ENCODE measurements around the gene PCNX3. TPM values are rescaled to one million over a fixed set of nuclear protein-coding genes. Genes with fewer than 3 reads are reported as not detected.

PCNX3 gene
- polyA plus RNA-seq, 1 donor (not counting 4 experiments of a cell fraction or from before 2014, with no cell fraction given), result 6.1 TPM

DNA sequence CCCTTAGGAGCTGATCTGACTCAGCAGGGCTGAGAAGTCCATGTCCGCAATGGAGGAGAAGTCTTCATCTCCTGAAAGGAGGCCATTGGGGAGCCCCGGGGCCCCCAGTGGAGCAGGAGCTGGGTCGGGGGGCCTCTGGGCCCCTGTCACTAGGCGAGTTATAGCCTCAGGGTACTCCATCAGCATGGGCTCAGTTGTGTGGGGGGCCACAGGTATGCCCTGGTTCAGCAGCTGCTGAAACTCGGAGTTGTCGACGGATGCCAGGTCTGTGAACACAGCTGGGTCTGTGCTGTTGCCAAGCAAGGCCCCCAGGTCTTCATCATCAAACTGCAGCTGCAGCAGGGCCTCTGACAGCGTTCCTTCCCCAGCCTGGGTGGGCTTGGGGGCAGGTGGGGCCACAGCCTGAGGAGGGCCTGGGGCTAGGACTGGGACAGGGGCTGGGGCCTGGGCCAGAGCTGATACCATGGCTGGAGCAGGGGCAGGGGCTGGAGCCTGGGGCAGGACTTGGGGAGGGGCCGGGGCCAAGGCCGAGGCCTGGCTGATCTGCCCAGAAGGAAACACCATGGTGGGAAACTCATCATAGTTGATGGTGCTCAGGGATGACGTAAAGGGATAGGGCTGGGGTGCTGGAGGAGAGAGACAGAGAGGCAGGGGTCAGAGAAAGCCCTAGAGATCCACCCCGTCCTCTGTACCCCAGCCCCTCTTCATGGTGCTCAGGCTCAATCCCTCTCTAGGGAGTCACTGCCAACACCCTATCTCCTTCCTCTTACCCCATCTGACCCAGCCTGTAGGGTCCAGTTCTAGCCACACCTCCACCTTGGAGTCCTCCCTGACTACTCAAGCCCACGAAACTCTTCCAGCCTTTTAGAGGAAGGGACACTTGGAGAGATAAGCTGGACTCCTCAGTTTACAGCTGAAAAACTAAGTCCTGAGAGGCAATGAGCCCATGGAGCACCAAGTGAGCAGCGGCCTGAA is 39.1 kb downstream of the PCNX3 start:
- Histone ChIP-seq H3K36me3 (ENCODE audit: control insufficient read depth in 2 of 2, extremely low read depth in 1 of 2, insufficient read depth in 2 of 2, low read length in 2 of 2) (peaks cover 42 to 52% of the 10 kb centered on the region in 2 experiments), H2AFZ (ENCODE audit: control insufficient read depth, low read length) (no peak overlapping the region), H3K27ac (ENCODE audit: control insufficient read depth, insufficient read depth, low read length) (no peak overlapping the region), H3K27me3 (ENCODE audit: control insufficient read depth, extremely low read depth, insufficient read depth, low read length) (no peaks in the 10 kb centered on the region), H3K9me1 (ENCODE audit: control insufficient read depth, extremely low read depth, insufficient read depth, low read length) (no peaks in the 10 kb centered on the region), H3K4me1 (ENCODE audit: control insufficient read depth, extremely low read depth, insufficient read depth, low read length) (peaks cover 33% of the 10 kb centered on the region), H3K9me3 (ENCODE audit: control insufficient read depth, low read depth, low read length) (no peaks in the 10 kb centered on the region), H4K20me1 (ENCODE audit: control insufficient read depth, extremely low read depth, insufficient read depth, low read length) (no peaks in the 10 kb centered on the region), H3K4me3 (ENCODE audit: control insufficient read depth in 2 of 3, extremely low read depth in 1 of 3, insufficient read depth in 2 of 3, low read depth in 1 of 3, low read length in 3 of 3) (no peak overlapping the region), H3K4me2 (ENCODE audit: control insufficient read depth, extremely low read depth, insufficient read depth, low read depth, low read length) (no peak overlapping the region), H3K9ac (ENCODE audit: control insufficient read depth, extremely low read depth, insufficient read depth, low read length) (no peak overlapping the region), H3K79me2 (ENCODE audit: control insufficient read depth, insufficient read depth, low read length) (peaks cover 1% of the 10 kb centered on the region)
- FAIRE-seq, result no peak
- TF ChIP-seq EZH2 (IDR thresholded peaks at IDR 0.05; ENCODE audit: low read length), result no peak
- no peak for DNase-seq (ENCODE audit: low read depth, low spot score)
- dilution Hi-C loops (cut with MboI; ENCODE audit: extremely low pct_ligation_motif_present, low sequenced_read_pairs), result no loop called here

DNA sequence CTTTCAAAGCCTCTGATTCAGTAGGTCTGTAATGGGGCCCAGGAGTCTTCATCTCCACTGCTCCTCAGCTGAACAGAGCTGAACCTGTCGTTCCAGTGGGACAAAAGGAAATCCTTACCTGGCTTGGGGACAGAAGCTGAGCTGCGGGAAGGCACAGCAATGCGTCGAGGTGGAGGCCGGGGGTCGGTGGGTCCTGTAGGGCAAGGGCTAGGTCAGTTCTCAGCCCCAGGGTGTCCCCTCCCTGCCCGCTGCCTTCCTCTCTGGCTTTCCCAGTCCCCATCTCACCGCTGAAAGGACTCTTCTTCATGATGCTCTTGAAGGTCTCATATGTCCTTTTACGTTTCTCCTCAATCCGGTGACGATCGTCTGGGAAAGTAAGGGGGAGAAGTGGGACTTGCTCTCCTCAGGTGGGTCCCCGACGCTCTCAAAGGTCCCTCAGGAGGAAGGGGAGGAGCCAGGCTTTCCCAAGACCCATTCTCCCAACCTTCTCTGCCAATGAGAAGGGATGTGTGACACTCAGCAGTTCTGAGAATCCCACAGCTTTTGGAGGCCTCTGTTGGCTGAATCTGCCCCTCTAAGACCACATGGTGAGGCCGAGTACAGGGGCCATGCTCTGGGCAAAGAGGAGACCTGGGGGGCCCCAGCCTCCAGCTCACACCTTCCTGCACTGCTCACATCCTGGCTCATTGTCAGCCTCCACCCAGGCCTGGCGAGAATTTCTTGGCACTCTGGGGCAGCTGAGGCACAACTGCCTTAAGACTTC is 40.2 kb downstream of the PCNX3 start:
- Histone ChIP-seq H2AFZ (ENCODE audit: control insufficient read depth, low read length) (no peak overlapping the region), H4K20me1 (ENCODE audit: control insufficient read depth, extremely low read depth, insufficient read depth, low read length) (no peaks in the 10 kb centered on the region), H3K79me2 (ENCODE audit: control insufficient read depth, insufficient read depth, low read length) (peaks cover 8% of the 10 kb centered on the region), H3K9me1 (ENCODE audit: control insufficient read depth, extremely low read depth, insufficient read depth, low read length) (no peaks in the 10 kb centered on the region), H3K9me3 (ENCODE audit: control insufficient read depth, low read depth, low read length) (no peaks in the 10 kb centered on the region), H3K4me3 (ENCODE audit: control insufficient read depth in 2 of 3, extremely low read depth in 1 of 3, insufficient read depth in 2 of 3, low read depth in 1 of 3, low read length in 3 of 3) (no peak overlapping the region), H3K36me3 (ENCODE audit: control insufficient read depth in 2 of 2, extremely low read depth in 1 of 2, insufficient read depth in 2 of 2, low read length in 2 of 2) (peaks cover 50 to 59% of the 10 kb centered on the region in 2 experiments), H3K4me1 (ENCODE audit: control insufficient read depth, extremely low read depth, insufficient read depth, low read length) (peaks cover 24% of the 10 kb centered on the region), H3K9ac (ENCODE audit: control insufficient read depth, extremely low read depth, insufficient read depth, low read length) (no peak overlapping the region), H3K4me2 (ENCODE audit: control insufficient read depth, extremely low read depth, insufficient read depth, low read depth, low read length) (no peak overlapping the region), H3K27me3 (ENCODE audit: control insufficient read depth, extremely low read depth, insufficient read depth, low read length) (no peaks in the 10 kb centered on the region), H3K27ac (ENCODE audit: control insufficient read depth, insufficient read depth, low read length) (no peak overlapping the region)
- TF ChIP-seq, protein P1, sequence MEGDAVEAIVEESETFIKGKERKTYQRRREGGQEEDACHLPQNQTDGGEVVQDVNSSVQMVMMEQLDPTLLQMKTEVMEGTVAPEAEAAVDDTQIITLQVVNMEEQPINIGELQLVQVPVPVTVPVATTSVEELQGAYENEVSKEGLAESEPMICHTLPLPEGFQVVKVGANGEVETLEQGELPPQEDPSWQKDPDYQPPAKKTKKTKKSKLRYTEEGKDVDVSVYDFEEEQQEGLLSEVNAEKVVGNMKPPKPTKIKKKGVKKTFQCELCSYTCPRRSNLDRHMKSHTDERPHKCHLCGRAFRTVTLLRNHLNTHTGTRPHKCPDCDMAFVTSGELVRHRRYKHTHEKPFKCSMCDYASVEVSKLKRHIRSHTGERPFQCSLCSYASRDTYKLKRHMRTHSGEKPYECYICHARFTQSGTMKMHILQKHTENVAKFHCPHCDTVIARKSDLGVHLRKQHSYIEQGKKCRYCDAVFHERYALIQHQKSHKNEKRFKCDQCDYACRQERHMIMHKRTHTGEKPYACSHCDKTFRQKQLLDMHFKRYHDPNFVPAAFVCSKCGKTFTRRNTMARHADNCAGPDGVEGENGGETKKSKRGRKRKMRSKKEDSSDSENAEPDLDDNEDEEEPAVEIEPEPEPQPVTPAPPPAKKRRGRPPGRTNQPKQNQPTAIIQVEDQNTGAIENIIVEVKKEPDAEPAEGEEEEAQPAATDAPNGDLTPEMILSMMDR (optimal IDR thresholded peaks at IDR 0.05 in 1 of 3, IDR thresholded peaks at IDR 0.05 in 1 of 3, conservative IDR thresholded peaks at IDR 0.05 in 1 of 3; ENCODE audit: extremely low read depth in 1 of 3, insufficient read depth in 2 of 3, low read length in 3 of 3), result no peak
- no peak for TF ChIP-seq EZH2 (IDR thresholded peaks at IDR 0.05; ENCODE audit: low read length)
- dilution Hi-C loops (cut with MboI; ENCODE audit: extremely low pct_ligation_motif_present, low sequenced_read_pairs), result no loop called here
- DNase-seq (ENCODE audit: low read depth, low spot score) (no peak), FAIRE-seq (no peak)
